HepG2 (cell line): ENCODE results near the gene RASL10A. TPM values are rescaled to one million over a fixed set of nuclear protein-coding genes. Genes with fewer than 3 reads are reported as not detected.

Experiments used
- GZF1 ChIP-seq: sonication (generic); formaldehyde crosslinking; IDR thresholded peaks from 2 replicates; pipeline ENCODE4 v1.5.1; 2020; ENCODE audit warnings: mild to moderate bottlenecking, missing genetic modification reagents
- JUNB ChIP-seq: sonication (generic); formaldehyde crosslinking; IDR thresholded peaks from 2 replicates; pipeline ENCODE4 v1.8.0; 2022; ENCODE audit warnings: missing genetic modification reagents, mild to moderate bottlenecking, borderline replicate concordance
- NCOA2 ChIP-seq: sonication (generic); formaldehyde crosslinking; IDR thresholded peaks from 2 replicates; pipeline ENCODE4 v1.8.0; 2022; ENCODE audit warnings: inconsistent platforms
- PRDM10 ChIP-seq: sonication (generic); formaldehyde crosslinking; IDR thresholded peaks from 2 replicates; pipeline ENCODE4 v1.4.0; 2020; ENCODE audit warnings: low read depth, missing genetic modification reagents
- RBFOX2 ChIP-seq: fragments of 200-400 bp; formaldehyde crosslinking; IDR thresholded peaks from 2 replicates; pipeline ENCODE4 v1.6.1; 2017; ENCODE audit warnings: low read depth, mild to moderate bottlenecking, low read length
- SOX13 ChIP-seq, 3 experiments: fragments of 450-650 bp in 1 of 3; sonication (generic) in 1 of 3; formaldehyde crosslinking in 1 of 3; IDR thresholded peaks in 2 of 3; conservative IDR thresholded peaks in 1 of 3; 2 replicates each; pipeline versions ENCODE4 v1.5.0 to v1.6.1; 2016 to 2020; ENCODE audit warnings: antibody characterized with exemption in 1 of 3, mild to moderate bottlenecking in 1 of 3, missing compliant biosample characterization in 1 of 3, missing genetic modification reagents in 1 of 3, moderate library complexity in 1 of 3
- XRCC5 ChIP-seq: fragments of 200-400 bp; formaldehyde crosslinking; optimal IDR thresholded peaks from 2 replicates; pipeline ENCODE3; 2017; ENCODE audit warnings: mild to moderate bottlenecking, low read length
- ZNF143 ChIP-seq: sonication (generic); formaldehyde crosslinking; IDR thresholded peaks from 2 replicates; pipeline ENCODE4 v1.4.0; 2020; ENCODE audit warnings: missing genetic modification reagents
- ZNF256 ChIP-seq: sonication (generic); formaldehyde crosslinking; conservative IDR thresholded peaks from 2 replicates; pipeline ENCODE4 v1.4.0; 2020; ENCODE audit warnings: missing genetic modification reagents
- ZNF335 ChIP-seq: sonication (generic); formaldehyde crosslinking; IDR thresholded peaks from 2 replicates; pipeline ENCODE4 v1.4.0; 2020; ENCODE audit warnings: missing genetic modification reagents
- ZNF550 ChIP-seq: sonication (generic); formaldehyde crosslinking; IDR thresholded peaks from 2 replicates; pipeline ENCODE4 v1.4.0; 2020; ENCODE audit warnings: mild to moderate bottlenecking, missing genetic modification reagents, borderline replicate concordance
- ZNF83 ChIP-seq: sonication (generic); formaldehyde crosslinking; IDR thresholded peaks from 2 replicates; pipeline ENCODE4 v1.4.0; 2020; ENCODE audit warnings: missing genetic modification reagents, mild to moderate bottlenecking, borderline replicate concordance
- ZSCAN20 ChIP-seq: sonication (generic); formaldehyde crosslinking; IDR thresholded peaks from 2 replicates; pipeline ENCODE4 v1.4.0; 2020; ENCODE audit warnings: missing genetic modification reagents, mild to moderate bottlenecking, borderline replicate concordance
- polyA plus RNA-seq, 8 experiments: library from polyadenylated mRNA; depleted of rRNA in 3 of 8; stranded (reverse) in 7 of 8; unstranded in 1 of 8; fragments of >200 nt; fragmentation: Illumina TruSeq in 4 of 8; extraction: Trizol in 4 of 8; gene quantifications; 2 replicates each; pipeline versions ENCODE4 v1.2.1 to v1.2.3, GENCODE V29; 2011 to 2016; ENCODE audit warnings: low read depth in 4 of 8, missing spikeins in 1 of 8, mixed read lengths in 1 of 8; ENCODE audit not compliant: insufficient read depth in 1 of 8
- total RNA-seq, 5 experiments: library from RNA; depleted of rRNA; stranded (reverse); fragments of >200 nt; fragmentation: Illumina TruSeq; extraction: Trizol; gene quantifications; 2 replicates each; pipeline ENCODE4 v1.2.3, GENCODE V29; 2016; ENCODE audit warnings: low read depth in 1 of 5
- TF ChIP-seq, protein P1 (sequence below): fragments of 450-650 bp; IDR thresholded peaks from 2 replicates; pipeline ENCODE4 v1.6.1; 2016
- TF ChIP-seq, protein P2 (sequence below): IDR thresholded peaks from 2 replicates; pipeline ENCODE4 v1.6.1; 2016; ENCODE audit warnings: missing compliant biosample characterization, missing genetic modification reagents, borderline replicate concordance
- TF ChIP-seq, protein P3 (sequence below): IDR thresholded peaks from 2 replicates; pipeline ENCODE4 v1.6.1; 2016; ENCODE audit warnings: mild to moderate bottlenecking

Gene RASL10A
- total and polyA plus RNA-seq, 2 of the 13 experiments (the other 11 are each of a cell fraction or from before 2014, with no cell fraction given): 0.05 to 0.22 TPM

GRCh38 chr22:29306175-29306834 is 9.2 kb downstream of the RASL10A start, which contains the start of gene GAS2L1 (continued):
- TF ChIP-seq, protein P1, sequence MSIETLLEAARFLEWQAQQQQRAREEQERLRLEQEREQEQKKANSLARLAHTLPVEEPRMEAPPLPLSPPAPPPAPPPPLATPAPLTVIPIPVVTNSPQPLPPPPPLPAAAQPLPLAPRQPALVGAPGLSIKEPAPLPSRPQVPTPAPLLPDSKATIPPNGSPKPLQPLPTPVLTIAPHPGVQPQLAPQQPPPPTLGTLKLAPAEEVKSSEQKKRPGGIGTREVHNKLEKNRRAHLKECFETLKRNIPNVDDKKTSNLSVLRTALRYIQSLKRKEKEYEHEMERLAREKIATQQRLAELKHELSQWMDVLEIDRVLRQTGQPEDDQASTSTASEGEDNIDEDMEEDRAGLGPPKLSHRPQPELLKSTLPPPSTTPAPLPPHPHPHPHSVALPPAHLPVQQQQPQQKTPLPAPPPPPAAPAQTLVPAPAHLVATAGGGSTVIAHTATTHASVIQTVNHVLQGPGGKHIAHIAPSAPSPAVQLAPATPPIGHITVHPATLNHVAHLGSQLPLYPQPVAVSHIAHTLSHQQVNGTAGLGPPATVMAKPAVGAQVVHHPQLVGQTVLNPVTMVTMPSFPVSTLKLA: no peak
- TF ChIP-seq XRCC5 (peak; percentile 90), JUNB (no peak), ZNF143 (CRISPR knock-in tag) (no peak), SOX13 (IDR thresholded peaks at IDR 0.05) (no peak), SOX13 (CRISPR knock-in tag; conservative IDR thresholded peaks at IDR 0.05 in 1 of 2, IDR thresholded peaks at IDR 0.05 in 1 of 2) (no peak), GZF1 (CRISPR knock-in tag) (no peak), PRDM10 (no peak), ZNF256 (CRISPR knock-in tag) (no peak), RBFOX2 (no peak), ZNF83 (no peak), ZNF335 (CRISPR knock-in tag) (no peak), ZNF550 (CRISPR knock-in tag) (no peak), ZSCAN20 (CRISPR knock-in tag) (no peak), NCOA2 (CRISPR knock-in tag) (no peak)
- TF ChIP-seq, protein P2, sequence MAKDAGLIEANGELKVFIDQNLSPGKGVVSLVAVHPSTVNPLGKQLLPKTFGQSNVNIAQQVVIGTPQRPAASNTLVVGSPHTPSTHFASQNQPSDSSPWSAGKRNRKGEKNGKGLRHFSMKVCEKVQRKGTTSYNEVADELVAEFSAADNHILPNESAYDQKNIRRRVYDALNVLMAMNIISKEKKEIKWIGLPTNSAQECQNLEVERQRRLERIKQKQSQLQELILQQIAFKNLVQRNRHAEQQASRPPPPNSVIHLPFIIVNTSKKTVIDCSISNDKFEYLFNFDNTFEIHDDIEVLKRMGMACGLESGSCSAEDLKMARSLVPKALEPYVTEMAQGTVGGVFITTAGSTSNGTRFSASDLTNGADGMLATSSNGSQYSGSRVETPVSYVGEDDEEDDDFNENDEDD (CRISPR knock-in tag): peak; percentile 78; the same call in 1 of the 2 replicates
- TF ChIP-seq, protein P3, sequence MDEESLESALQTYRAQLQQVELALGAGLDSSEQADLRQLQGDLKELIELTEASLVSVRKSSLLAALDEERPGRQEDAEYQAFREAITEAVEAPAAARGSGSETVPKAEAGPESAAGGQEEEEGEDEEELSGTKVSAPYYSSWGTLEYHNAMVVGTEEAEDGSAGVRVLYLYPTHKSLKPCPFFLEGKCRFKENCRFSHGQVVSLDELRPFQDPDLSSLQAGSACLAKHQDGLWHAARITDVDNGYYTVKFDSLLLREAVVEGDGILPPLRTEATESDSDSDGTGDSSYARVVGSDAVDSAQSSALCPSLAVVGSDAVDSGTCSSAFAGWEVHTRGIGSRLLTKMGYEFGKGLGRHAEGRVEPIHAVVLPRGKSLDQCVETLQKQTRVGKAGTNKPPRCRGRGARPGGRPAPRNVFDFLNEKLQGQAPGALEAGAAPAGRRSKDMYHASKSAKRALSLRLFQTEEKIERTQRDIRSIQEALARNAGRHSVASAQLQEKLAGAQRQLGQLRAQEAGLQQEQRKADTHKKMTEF (CRISPR knock-in tag): peak; percentile 26; the same call in 1 of the 2 replicates
